ENCODE results near the gene SH3BP1.
"Not testable (repeated sequence)": the region's sequence is repeated elsewhere in the genome, so short reads cannot be mapped to it uniquely, and the experiment has no call there.

The SH3BP1 gene, protein sequence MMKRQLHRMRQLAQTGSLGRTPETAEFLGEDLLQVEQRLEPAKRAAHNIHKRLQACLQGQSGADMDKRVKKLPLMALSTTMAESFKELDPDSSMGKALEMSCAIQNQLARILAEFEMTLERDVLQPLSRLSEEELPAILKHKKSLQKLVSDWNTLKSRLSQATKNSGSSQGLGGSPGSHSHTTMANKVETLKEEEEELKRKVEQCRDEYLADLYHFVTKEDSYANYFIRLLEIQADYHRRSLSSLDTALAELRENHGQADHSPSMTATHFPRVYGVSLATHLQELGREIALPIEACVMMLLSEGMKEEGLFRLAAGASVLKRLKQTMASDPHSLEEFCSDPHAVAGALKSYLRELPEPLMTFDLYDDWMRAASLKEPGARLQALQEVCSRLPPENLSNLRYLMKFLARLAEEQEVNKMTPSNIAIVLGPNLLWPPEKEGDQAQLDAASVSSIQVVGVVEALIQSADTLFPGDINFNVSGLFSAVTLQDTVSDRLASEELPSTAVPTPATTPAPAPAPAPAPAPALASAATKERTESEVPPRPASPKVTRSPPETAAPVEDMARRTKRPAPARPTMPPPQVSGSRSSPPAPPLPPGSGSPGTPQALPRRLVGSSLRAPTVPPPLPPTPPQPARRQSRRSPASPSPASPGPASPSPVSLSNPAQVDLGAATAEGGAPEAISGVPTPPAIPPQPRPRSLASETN

DNA sequence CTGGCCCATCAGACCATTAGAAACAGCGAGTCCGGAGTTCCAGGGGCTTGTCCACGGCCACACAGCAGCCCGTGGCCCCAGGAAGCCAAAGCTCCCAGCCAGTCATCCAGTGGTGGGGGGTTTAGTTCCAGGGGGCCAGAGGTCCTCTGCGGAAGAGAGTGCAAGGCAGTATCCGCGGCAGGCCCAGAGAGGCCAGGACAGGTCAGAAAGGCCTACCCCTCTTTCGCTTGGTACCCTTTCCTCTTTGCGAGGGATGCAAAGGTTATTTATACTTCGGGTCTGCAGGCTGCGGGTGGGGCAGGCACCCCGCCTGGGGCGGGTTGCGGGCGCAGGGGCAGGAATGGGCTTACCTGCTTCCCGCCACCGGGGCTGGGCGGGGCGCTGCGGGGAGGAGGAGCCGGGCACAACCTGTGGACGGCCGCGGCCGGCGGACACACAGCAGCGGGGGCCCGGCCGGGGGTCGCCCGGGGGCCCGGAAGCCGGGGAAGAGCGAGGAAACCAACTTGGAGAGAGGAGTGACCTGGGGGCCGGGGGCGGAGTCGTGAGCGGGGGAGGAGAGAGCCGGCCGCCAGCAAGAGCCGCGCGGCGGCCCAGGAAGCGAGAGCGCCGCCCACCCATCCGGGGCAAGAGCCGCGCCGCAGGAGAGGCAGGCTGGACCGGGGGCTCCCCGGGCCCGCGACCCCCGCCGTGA is at the start of gene SH3BP1:
Gene SH3BP1, plus strand, starts transcription at position 600 of the 691 bp plus-strand sequence. CDS start 119 bp downstream, outside the sequence.
- no peak for DNase-seq (ENCODE audit: low read depth)

DNA sequence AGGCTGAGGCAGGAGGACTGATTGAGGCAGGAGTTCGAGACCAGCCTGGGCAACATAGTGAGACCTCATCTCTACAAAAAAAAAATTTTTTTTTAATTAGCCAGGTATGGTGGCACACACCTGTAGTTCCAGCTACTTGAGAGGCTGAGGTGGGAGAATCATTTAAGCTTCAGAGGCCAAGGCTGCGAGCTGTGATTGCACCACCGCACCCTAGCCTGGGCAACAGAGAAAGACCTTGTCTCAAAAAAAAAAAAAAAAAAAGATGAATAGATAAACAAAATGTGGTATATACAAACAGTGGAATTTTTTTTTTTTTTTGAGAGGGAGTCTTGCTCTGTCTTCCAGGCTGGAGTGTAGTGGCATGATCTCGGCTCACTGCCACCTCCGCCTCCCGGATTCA is 48.4 kb upstream of the SH3BP1 start:
- DNase-seq (ENCODE audit: low read depth), result not testable (repeated sequence)

DNA sequence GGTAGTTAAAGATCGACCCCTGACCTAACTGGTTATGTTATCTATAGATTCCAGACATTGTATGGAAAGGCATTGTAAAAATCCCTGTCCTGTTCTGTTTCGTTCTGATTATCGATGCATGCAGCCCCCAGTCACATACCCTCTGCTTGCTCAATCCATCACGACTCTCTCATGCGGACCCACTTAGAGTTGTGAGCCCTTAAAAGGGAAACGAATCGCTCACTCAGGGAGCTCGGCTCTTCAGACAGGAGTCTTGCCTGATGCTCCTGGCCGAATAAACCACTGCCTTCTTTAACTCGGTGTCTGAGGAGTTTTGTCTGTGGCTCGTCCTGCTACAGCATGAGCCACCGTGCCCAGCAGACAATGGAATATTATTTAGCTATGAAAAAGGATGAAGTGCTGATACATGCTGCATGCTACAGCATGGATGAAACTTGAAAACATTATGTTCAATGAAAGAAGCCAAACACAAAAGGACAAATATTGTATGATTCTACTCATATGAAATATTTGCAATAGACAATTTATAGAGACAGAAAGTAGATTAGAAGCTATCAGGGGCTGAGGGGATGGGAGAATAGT is 47.6 kb upstream of the SH3BP1 start:
- DNase-seq (ENCODE audit: low read depth), result no peak

GRCh38 chr22:37594237-37594636 is 45.2 kb upstream of the SH3BP1 start:
- no peak for DNase-seq (ENCODE audit: low read depth)

- DNase-seq (ENCODE audit: low read depth), result no peak
Observed at GRCh38 chr22:37599153-37599552, 40.3 kb upstream of the SH3BP1 start.

- no peak for DNase-seq (ENCODE audit: low read depth)
Observed at GRCh38 chr22:37601203-37601539, 38.3 kb upstream of the SH3BP1 start.

DNA sequence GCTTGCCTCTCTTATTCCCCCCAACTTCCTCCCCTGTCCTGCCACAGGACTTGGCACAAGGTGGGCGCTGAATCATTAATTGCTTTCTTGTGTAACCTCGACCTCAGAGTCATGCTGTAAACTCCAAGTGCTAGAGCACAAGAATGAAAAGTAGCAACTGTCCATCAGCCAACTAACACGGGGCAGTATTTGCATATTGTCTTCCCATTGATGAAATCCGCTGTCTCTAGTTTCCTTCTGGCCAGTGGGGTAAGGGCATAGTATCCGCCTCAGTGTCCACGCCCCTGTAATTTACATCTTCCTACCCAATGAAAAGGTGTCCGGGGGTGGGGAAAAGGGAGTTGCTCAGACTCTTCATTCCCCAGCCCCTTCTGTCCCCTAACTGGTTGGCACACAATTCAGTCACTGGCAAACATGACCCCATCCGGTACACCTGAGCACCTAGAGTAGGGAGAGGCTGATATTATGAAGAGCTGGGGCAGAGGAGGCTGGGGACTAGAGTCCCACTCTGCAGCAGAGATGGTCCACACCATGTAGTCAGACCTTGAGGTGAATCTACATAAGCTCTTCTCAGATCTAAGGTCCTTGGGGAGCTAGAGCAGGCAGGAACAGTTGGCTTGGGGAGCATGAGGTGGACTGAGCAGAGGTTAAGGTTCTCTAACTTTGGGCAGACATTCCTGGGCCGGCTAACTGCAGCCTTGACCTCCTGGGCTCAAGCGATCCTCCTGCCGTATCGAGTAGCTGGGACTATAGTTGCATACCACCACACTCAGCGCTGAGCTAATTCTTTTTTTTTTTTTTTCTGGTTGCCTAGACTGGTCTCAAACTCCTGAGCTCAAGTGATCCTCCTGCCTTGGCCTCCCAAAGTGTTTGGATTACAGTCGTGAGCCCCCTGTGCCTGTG is 37.7 kb upstream of the SH3BP1 start:
- DNase-seq (ENCODE audit: low read depth), result no peak

- not testable (repeated sequence) for DNase-seq (ENCODE audit: low read depth)
Observed at GRCh38 chr22:37602546-37603277, 36.8 kb upstream of the SH3BP1 start.

GRCh38 chr22:37604074-37604473 is 35.4 kb upstream of the SH3BP1 start:
- DNase-seq (ENCODE audit: low read depth), result no peak

GRCh38 chr22:37604875-37605274 is 34.6 kb upstream of the SH3BP1 start:
- DNase-seq (ENCODE audit: low read depth), result no peak

GRCh38 chr22:37607010-37607934 is 32.2 kb upstream of the SH3BP1 start:
- DNase-seq (ENCODE audit: low read depth), result peak; percentile 85

DNA sequence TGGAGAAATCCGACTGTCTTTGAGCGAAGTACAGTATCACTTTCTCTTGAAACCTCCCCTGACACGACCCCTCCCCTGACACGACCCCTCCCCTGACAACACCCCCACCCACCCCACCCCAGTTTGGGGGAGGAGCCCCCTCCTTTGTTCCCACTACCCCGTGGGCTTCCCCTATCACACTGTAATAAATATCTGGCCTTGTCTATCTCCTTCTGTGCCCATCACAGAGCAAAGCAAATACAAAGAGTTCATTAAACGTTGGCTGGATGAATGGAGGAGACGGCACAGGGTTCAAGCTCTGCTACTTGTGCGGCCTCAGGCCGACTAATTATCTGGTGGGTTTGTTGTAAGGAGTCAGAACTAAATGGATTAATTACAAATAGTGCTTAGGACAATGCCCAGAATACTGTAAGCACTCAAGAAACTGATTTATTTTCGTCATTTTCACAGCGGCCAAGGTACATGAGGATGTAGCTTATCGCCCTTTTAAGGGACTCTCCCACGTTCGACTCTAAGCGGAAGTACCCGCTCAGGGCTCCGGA is 31.5 kb upstream of the SH3BP1 start:
- DNase-seq (ENCODE audit: low read depth), result no peak

- peak; percentile 84 for DNase-seq (ENCODE audit: low read depth)
Observed at GRCh38 chr22:37608477-37609239, 30.8 kb upstream of the SH3BP1 start, which contains the start of gene GGA1. Gene GGA1 (plus strand): TSS chr22:37608834. CDS start chr22:37608861, 27 bp downstream.

GRCh38 chr22:37609240-37610152 is 30.0 kb upstream of the SH3BP1 start:
- no peak for DNase-seq (ENCODE audit: low read depth)

DNA sequence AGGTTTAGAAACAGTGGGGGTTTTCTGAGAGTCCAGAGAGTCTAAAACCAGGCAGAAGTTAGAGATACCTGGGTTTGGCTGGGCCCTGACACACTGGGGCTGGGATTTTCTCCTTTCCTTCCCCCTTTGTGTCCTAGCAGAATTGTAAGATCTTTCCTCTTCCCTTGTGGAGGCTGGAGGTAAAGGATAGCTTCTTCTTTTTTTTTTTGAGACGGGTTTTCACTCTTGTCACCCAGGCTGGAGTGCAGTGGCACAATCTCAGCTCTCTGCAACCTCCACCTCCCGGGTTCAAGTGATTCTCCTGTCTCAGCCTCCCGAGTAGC is 29.4 kb upstream of the SH3BP1 start:
- DNase-seq (ENCODE audit: low read depth), result not testable (repeated sequence)

DNA sequence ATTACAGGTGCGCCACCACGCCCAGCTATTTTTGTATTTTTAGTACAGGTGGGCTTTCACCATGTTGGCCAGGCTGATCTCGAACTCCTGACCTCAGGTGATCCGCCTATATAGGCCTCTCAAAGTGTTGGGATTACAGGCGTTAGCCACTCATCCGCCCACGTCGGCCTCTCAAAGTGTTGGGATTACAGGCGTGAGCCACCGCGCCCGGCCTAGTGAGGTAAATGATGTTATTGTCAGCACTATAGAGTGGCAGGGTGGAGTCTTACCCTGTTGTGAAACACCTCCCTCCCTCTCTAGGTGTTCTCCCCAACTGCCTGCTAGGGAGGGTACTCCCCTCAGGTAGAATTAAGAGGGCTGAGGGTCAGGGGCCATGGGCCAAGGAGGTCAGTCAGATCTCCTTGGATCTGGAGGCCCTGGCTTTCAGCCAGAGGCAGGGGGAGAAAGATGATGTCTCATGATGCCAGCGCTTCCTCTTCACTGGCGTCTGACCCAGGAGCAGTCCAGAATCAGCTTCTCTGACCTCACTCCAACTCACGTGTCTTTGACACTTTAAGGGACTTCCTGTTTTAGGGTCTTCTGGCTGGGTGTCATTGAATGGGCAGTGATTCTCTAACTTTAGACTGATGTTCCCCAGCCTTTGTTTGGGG is 28.9 kb upstream of the SH3BP1 start:
- no peak for DNase-seq (ENCODE audit: low read depth)

DNA sequence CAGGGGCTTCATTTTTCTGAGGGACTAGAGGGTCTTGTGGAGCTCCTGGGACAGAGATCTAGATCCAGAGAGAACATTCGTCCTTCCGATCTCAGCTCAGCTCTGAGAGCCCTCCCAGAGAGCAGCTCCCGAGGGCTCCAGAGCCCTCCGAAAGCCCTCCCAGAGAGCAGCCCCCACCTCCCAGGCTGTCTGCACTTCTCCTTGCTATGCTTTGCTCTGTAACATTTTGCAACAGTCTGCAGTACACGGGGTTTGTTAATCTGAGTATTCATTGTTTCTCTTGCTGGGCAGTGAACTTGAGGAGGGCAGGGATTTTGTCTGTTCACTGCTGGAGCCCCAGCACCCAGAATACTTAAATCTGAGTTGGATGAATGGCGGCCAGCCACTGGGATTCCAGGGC is 28.3 kb upstream of the SH3BP1 start:
- no peak for DNase-seq (ENCODE audit: low read depth)

Measured in stimulated activated CD8-positive, alpha-beta memory T cell treated with anti-CD3 and anti-CD28 coated beads, Interleukin-7, amount 100 ng/mL, for 24 hours (primary cell).